Ishikawa (cell line): ENCODE results near the gene SCN2A.

Source experiments
- CEBPB ChIP-seq: IDR thresholded peaks from 2 replicates; pipeline ENCODE4 v1.6.1; 2012
- CREB1 ChIP-seq: IDR thresholded peaks from 2 replicates; pipeline ENCODE4 v1.6.1; 2012; ENCODE audit warnings: low read depth
- EGR1 ChIP-seq: IDR thresholded peaks from 2 replicates; pipeline ENCODE4 v1.6.1; 2012
- EP300 ChIP-seq: IDR thresholded peaks from 2 replicates; pipeline ENCODE4 v1.6.1; 2012; ENCODE audit warnings: borderline replicate concordance
- FOXM1 ChIP-seq: IDR thresholded peaks from 2 replicates; pipeline ENCODE4 v1.6.1; 2012; ENCODE audit warnings: low read depth, borderline replicate concordance
- NFIC ChIP-seq: IDR thresholded peaks from 2 replicates; pipeline ENCODE4 v1.6.1; 2012
- RAD21 ChIP-seq: IDR thresholded peaks from 2 replicates; pipeline ENCODE4 v1.6.1; 2012; ENCODE audit warnings: low read depth
- TAF1 ChIP-seq: IDR thresholded peaks from 2 replicates; pipeline ENCODE4 v1.6.1; 2012; ENCODE audit warnings: low read depth, mild to moderate bottlenecking
- TCF12 ChIP-seq: IDR thresholded peaks from 2 replicates; pipeline ENCODE4 v1.6.1; 2012; ENCODE audit warnings: low read depth
- TEAD4 ChIP-seq: IDR thresholded peaks from 2 replicates; pipeline ENCODE4 v1.6.1; 2012
- YY1 ChIP-seq: IDR thresholded peaks from 2 replicates; pipeline ENCODE4 v1.6.1; 2012; ENCODE audit warnings: low read depth
- ZBTB7A ChIP-seq: IDR thresholded peaks from 2 replicates; pipeline ENCODE4 v1.6.1; 2012; ENCODE audit warnings: low read depth
- TF ChIP-seq, protein P1 (sequence below): IDR thresholded peaks from 2 replicates; pipeline ENCODE4 v1.6.1; 2012
- TF ChIP-seq, protein P2 (sequence below): IDR thresholded peaks from 2 replicates; pipeline ENCODE4 v1.6.1; 2012; ENCODE audit warnings: low read depth, mild to moderate bottlenecking
- TF ChIP-seq, protein P3 (sequence below): IDR thresholded peaks from 2 replicates; pipeline ENCODE4 v1.6.1; 2012

Gene SCN2A

DNA sequence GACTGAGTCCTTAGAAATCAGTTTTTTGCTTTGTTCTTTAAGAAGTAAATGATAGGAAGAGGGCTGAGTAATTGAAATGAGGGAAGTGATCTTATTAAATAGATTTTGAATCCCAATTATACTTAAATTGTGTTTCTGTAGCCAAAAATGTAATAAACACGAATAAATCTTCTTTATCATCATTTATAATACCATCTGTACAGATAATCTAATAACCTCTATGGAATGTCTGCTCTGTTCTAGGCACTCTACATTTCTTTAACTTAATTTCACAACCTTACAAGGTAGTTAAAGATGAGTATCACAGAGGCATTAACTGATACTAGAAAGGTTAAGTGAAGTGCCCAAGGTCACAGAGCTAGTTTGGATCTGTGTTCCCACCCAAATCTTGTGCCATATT, 14.3 kb upstream of the SCN2A start:
- TF ChIP-seq TAF1 (no peak), NFIC (no peak), FOXM1 (no peak), TCF12 (no peak), CEBPB (no peak), EP300 (no peak), EGR1 (no peak), RAD21 (no peak), YY1 (no peak), CREB1 (no peak), ZBTB7A (no peak), TEAD4 (no peak)
- TF ChIP-seq, protein P1, sequence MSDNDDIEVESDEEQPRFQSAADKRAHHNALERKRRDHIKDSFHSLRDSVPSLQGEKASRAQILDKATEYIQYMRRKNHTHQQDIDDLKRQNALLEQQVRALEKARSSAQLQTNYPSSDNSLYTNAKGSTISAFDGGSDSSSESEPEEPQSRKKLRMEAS: no peak
- TF ChIP-seq, protein P2, sequence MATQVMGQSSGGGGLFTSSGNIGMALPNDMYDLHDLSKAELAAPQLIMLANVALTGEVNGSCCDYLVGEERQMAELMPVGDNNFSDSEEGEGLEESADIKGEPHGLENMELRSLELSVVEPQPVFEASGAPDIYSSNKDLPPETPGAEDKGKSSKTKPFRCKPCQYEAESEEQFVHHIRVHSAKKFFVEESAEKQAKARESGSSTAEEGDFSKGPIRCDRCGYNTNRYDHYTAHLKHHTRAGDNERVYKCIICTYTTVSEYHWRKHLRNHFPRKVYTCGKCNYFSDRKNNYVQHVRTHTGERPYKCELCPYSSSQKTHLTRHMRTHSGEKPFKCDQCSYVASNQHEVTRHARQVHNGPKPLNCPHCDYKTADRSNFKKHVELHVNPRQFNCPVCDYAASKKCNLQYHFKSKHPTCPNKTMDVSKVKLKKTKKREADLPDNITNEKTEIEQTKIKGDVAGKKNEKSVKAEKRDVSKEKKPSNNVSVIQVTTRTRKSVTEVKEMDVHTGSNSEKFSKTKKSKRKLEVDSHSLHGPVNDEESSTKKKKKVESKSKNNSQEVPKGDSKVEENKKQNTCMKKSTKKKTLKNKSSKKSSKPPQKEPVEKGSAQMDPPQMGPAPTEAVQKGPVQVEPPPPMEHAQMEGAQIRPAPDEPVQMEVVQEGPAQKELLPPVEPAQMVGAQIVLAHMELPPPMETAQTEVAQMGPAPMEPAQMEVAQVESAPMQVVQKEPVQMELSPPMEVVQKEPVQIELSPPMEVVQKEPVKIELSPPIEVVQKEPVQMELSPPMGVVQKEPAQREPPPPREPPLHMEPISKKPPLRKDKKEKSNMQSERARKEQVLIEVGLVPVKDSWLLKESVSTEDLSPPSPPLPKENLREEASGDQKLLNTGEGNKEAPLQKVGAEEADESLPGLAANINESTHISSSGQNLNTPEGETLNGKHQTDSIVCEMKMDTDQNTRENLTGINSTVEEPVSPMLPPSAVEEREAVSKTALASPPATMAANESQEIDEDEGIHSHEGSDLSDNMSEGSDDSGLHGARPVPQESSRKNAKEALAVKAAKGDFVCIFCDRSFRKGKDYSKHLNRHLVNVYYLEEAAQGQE: no peak
- TF ChIP-seq, protein P3, sequence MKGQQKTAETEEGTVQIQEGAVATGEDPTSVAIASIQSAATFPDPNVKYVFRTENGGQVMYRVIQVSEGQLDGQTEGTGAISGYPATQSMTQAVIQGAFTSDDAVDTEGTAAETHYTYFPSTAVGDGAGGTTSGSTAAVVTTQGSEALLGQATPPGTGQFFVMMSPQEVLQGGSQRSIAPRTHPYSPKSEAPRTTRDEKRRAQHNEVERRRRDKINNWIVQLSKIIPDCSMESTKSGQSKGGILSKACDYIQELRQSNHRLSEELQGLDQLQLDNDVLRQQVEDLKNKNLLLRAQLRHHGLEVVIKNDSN: no peak

DNA sequence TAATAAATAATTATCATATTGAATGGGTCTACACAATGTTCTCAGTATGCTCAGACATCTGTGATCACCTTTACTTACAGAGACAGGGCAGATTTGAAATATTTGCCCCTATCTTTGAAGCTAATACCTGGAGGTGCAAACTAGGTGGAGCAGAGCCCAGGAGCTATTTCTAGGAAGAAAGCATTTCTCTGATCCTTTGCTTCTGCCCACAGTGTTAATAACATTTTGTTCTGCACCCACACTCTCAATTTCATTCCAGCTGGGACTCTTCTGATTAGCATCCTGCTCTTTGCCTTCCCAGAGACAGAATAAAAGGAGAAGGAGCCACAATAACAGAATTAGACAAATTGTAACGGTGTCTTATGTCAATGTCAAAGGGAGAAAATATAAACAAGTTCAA, 11.6 kb upstream of the SCN2A start:
- TF ChIP-seq, protein P2: no peak
- no peak for TF ChIP-seq FOXM1
- TF ChIP-seq EP300: no peak
- TF ChIP-seq NFIC: no peak
- no peak for TF ChIP-seq EGR1
- TF ChIP-seq TCF12: no peak
- no peak for TF ChIP-seq CREB1
- TF ChIP-seq CEBPB: no peak
- TF ChIP-seq YY1: no peak
- TF ChIP-seq TAF1: no peak
- TF ChIP-seq ZBTB7A: no peak
- TF ChIP-seq, protein P1: no peak
- TF ChIP-seq TEAD4: no peak
- TF ChIP-seq, protein P3: no peak
- no peak for TF ChIP-seq RAD21

DNA sequence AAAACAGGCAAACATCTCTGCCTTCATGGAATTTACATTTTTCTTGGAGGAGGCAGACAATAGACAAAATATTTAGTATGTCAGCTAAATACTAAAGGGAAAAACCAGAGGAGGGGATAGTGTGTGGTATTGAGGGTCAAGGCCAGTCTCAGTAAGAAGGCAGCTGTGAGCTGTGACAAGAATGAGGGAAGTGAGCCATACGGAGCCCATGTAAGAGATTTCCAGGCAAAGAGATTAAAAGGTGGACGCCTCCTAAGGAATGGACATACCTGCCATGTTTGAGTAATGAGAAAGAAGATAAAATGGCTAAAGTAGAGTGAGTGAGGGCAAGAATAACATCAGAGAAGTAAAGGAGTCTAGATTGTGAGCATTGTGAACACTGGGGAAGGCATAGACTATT, 2.2 kb upstream of the SCN2A start:
- TF ChIP-seq TEAD4 (no peak), NFIC (no peak), YY1 (no peak), ZBTB7A (no peak), TAF1 (no peak), TCF12 (no peak), CEBPB (no peak), CREB1 (no peak), EGR1 (no peak), FOXM1 (no peak), EP300 (no peak), RAD21 (no peak)
- TF ChIP-seq, protein P3: no peak
- TF ChIP-seq, protein P1: no peak
- TF ChIP-seq, protein P2: no peak
